DMS53 treated with DMSO at 0.1 percent for 48 hours (cell line): ENCODE results near the gene TMC1.

Experiments
- DNase-seq: peaks from one replicate; lab custom pipeline; 2025; ENCODE audit not compliant: unreplicated experiment; lab: John Stamatoyannopoulos, UW

The TMC1 gene

DNA sequence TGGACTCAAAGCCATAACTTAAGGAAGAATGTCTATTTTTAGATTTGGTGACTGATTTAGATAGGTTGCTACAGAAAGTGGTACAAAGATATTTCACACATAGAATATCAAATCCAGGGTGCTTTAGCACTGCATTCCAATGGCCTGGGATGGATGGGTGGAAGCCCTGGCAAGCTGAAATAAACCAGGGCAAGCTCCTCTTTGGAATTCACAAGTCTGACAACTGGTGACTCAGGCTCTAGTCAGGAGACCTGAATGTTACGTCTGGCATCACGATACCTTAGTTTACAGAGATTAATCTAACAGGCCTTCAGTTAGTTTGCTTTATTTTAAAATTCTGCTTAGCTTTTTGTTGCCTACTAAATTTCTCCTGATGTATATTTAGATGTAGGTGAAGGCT is 144.0 kb downstream of the TMC1 start:
- no peak for DNase-seq

DNA sequence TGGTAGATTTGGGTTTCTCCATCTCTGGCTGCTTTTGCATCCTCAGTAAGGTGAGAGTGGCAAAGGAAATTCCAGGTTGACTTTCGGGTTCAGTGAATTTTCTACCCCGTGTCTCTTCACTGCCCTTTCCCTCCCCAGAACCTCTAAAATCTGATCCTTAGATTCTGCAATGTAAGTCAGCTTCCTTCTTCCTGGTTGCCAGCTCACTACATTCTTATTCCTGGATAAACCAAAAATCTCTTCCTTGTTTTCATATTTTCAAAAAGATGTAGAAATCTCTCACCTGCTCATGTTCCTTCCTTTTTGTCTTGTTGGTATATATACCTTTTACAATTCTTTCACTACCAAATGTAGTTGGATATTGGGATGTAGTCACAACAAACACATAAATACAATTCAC is 145.8 kb downstream of the TMC1 start:
- no peak for DNase-seq

DNA sequence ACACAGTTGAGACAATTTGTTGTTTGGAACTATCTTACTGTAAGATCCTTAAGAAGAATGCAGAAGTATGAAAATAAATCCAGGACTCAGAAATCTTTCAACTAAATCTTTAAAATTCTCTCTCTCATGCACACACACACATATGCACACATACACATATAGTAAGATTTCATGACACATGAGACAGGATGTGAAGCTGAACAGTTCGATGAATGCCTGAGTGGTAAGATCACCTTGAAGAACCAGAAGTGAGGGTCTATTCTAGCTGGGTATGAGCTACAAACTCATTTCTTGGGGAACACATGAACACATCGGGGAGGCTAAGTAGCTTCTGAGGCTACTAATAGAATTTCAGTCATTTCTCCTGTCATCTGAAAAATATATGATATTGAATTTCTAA is 153.6 kb downstream of the TMC1 start:
- DNase-seq: no peak

DNA sequence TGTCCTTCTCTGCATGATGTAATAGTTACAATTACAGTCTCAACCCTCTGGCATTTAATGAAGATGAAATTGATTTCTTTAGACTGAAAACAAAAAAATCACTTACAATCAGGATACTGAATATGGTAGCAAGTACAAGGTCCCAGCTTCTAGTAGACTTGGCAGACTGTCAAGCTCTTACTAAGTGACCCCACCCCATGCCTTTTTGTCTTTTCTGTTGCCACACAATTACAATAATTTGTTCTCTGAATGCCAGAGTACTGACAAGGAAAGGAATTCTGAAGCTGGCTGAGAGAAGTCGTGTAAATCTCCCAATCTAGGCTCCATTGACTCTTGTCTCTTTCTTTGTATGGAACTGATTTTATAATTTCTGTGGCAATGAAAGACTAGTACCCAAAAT is 154.2 kb downstream of the TMC1 start:
- no peak for DNase-seq

DNA sequence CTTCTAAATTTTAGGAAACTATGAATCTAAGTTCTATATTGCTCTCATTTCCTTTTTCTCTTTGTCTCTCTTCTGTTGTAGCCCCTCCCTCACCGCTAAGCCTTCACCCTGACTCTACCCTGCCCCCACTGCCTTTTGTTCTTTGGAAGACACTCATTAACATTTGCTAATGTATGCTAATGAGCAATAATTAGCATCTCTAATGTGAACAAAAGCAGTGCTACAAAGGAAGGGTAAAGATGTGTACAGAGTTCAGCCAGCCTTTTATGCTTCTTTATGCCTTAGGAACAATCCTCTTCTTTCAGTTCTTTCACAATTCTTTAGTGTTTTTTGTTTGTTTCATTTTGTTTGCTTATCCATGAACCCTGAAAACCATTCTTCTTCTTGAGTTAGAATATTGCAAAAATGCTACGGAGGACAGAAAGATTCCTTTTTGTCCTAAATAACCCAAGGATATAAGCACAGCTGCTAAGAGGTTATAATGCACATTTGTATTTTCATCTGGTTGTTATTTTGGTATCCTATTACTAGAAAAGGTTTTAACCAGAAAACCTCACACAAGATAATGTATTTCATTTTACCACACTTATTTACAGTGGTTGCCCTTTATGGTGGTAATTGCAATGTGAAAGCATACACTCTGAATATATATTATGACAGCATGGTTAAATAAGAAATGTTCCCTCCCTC is 159.3 kb downstream of the TMC1 start:
- DNase-seq: no peak

DNA sequence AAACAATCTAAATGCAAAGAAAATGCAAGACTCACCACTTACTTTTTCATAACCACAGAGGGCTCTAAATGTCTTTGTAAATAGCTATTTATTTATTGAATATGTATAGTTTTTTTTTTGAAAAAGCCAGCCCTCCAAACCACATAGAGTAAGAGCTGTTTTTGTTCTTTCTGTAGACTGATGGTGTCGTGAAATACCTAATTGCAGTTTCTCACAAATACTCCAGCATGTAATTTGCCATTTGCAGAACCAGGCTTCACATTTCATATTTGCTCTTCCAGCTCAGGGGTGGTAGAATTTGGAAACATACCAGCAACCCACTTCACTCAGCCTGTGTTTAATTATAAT is 159.8 kb downstream of the TMC1 start:
- DNase-seq: no peak

DNA sequence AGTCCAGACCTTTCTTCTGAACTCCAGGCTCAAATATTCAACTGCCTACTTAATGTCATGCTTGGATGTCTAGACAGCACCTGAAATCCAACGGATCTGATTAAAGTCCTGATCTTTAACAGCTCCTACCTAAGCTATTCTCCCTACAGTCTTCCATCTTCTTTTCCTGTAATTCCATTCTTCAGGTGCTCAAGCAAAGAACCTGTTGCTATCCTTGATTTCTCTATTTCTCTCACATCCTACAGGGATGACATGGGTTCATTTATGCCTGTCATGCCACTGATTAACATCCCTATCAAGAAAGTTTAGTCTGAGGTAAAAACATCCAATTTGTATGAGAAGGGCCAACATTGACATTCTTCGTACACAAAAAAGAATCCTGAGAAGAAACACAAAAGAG is 163.2 kb downstream of the TMC1 start:
- no peak for DNase-seq

DNA sequence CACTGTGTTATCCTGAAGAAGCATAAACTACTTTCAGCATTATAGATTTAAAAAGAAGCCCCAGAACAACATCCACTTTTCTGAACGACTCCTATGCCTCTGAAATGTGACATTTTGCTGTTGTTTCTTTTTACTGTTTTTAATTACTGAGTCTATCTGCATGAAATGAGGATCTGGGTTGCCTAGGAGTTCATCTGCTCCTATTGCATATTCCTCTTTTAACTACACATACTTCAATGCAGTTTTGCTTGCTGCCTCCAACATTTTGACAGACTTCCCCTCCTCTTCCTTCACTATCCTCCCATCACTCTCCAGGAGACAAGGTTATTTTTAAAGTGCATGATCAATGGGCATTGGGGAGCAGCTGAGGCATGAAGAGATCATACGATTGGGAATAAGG is 164.5 kb downstream of the TMC1 start:
- DNase-seq: no peak

DNA sequence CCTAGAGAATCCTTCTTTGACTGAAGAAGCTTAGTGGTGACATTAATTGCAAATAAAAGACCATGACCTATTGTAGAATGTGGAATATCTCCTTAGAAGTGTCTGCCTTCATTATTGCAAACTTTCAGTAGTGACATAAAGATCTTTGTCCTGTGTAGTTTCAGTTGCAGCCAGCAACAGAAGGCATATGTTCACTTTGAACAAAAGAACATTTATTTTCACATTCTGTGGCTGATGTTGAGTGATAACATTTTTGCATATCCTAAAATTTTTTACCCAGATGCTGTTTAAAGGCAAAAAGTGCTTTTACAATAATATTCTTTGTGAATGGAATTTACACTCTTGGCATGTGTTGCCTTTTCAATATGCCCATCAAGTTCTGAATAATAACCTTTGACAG is 165.9 kb downstream of the TMC1 start:
- no peak for DNase-seq

DNA sequence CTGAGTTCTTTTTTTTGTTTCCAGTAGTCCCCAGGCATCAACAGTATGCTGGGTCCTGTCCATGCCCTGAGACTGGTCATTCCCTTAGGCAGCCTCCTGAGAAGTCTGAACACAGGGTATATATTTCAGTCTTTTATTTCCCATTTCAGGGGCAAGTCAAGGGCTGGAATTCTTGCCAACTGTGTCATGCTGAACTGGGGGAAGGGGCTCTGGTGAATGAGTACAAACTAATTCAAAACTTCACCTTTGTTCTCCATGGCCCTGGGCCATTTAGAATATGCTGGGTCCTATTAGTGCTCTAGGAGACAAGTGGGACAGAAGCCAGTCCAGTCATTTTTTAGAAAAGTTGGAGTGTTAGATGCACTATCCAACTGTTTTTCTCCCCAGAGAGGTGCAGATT is 170.3 kb downstream of the TMC1 start:
- DNase-seq: no peak

DNA sequence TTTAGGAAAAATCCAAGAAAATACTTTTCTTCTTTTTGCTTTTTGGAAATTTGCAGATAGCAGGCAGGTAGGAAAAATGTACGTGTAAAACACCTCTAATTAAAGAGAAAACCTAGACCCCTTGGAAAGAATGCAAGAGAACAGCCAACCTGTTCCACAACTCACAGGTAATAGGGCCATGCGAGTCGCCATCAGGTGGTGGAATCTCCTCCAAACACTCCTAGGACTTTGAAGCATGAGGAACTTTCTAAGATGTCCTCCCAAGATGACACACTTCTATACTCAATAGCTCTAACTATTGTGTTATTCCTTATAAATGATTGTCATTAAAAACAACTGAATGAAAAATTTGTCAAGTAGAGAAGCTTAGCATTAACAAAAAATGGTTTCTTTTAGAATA is 174.0 kb downstream of the TMC1 start:
- DNase-seq: no peak

DNA sequence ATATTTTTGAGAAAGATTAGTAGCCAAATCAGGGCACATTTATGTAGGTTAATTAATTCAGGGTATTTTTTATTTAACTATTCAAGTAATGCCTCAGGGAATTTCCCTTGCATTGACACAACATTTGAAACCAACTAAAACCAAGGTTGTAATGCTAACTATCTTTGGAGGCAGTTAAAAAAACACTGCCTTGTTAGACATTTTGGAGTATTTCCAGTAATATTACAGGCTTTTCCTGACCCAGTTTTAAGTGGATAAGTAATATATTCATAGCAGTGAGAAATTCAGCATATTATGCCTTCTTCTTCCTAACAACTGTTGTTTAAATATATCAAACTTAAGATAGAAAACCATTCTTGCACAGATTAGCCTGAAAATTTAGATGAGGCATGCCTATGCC is 175.1 kb downstream of the TMC1 start:
- DNase-seq: no peak

DNA sequence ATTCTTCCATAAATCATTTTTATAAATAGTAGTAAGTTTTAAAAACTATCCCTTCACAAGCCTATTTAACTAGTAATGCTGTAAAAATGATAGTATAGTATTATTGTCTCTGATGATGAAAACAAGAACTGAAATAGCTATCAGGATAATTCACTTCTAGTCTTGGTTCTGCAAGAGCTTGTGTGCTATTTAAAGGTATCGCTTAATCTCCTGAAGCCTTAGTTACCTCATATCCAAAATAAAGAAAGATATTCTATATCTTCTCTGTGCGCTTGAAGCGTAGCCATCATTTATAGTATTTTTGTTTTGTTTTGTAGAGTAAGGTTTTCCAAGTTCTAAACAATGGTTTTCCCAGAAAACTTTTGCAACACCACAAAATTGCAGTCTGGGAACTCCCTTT is 180.1 kb downstream of the TMC1 start:
- no peak for DNase-seq

DNA sequence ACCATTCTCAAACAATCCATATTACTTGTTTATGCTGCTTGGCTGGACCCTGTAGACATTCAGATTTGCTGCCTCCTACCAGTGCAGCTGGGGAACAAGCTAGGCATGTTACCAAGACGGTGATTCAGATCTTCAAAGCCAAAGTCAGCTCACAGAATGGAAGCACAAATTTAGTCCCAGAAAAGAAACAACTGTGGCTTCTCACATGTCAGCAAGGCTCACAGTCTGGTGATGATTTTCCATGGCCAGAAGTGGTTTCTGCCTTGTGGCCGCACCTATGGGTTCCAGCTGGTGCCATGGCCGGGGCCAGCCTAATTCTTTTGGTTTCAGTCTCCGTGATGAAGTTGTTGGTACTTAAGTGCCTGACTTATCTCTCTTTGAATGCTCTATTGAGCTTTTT is 182.2 kb downstream of the TMC1 start:
- DNase-seq: no peak

DNA sequence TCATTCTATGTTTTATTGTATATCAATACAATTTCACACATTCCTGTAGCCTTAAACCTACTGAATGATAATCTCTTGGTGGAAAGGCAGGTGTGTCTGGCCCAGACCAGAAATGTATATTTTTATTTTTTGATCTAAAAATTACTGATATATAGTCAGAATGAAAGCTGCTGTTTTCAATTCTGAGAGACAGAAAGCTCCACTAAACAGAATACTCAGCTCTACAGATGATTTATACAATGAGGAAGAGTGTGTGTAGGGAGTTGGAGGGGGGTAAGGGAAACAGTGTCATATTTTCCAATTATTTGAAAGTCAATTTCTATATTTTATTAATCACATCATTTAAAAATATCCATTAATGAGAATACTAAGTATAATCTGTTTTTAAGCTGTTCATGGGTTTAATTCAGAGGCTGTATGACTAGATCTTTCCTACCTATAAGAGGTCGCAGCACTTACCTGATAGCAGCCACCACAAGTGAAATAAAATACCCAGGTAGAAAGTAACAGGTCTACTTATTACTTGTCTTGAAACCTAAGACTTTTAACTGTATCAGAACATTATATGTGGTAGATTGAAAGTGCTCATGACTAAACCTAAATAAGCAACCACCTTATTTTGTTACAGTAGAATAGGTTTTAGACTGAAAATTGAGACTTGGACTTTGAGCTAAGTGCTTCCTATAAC is 183.4 kb downstream of the TMC1 start:
- DNase-seq: no peak

DNA sequence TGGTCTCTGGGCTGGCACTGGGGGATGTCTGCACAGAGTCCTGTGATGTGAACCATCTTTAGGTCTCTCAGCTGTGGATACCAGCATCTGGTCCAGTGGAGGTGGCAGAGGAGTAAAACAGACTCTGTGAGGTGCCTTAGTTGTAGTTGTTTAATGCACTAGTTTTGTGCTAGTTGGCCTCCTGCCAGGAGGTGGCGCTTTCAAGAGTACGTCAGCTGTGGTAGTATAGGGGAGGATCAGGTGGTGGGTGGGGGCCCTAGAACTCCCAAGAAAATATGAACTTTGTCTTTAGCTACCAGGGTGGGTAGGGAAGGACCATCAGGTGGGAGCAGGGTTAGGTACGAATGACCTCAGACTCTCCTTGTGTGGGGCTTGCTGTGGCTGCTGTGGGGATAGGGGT is 197.1 kb downstream of the TMC1 start:
- DNase-seq: no peak

DNA sequence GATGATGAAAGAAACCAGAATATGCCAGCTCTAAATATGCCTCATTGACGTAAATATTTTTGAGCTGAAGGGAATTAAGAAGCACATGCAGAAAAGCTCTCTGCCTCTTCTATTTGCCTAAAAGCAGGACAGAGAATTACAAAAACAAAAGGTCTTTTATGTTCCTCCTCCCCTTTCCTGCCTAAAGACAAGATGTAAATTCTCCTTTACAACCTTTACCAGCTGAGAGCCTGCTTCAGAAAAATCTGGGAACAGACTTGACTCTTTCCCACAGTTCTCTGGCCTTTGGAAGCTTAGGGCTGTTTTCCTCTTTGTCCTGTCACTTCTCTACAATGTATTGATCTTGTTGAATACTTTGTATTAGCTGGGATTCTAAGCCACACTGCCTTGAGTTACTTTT is 199.7 kb downstream of the TMC1 start:
- DNase-seq: no peak

DNA sequence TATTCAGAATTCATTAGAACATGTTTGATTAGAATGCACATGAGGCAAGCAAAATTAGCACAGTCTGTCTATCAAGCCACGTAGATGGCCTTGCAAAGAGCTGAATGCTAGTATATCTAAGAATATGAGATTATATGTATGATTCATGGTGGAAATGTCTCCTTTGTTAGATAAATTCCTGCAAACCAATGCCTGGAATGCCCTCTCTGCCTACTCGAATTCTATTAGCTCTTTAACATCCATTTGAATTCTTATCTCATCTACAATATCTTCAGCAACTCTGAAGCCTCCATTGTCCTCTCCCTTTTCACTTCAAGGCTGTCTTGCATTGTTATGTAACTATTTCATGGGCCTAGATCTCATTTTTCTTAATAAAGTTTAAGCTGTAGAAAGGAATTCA is 205.5 kb downstream of the TMC1 start:
- no peak for DNase-seq

DNA sequence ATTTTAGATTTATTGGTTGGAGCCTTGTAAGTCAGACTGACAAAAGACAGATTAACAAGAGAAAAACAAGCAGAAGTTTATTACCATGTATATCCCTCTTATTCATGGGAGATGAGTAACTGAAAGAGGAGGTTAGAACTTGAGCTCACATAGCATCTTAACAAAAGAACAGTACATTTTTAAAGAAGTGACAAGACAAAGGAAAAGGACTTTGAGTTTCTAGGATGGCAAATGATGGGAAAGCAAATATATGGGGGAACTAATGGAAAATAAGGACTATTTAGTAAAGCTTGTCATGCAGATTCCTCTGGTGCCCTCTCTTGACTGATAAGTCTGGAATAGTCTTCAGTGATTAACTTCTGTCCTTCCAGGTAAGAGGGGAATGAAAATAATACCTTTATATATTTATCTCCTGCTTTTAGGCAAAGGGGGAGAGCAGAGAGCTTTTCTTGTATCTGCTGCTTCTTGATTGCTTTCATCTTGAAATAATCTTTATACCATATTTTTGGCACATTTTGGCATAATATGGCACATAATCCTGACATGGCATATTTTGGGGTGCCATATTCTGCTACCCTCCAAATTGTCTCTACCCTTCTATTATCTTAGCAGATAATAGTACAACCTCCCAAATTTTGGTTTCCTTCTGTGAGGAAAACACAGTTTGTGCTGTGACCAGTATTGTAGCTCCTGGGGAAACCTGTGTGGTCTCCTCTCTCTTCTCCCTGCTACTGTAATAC is 206.8 kb downstream of the TMC1 start:
- DNase-seq: no peak

DNA sequence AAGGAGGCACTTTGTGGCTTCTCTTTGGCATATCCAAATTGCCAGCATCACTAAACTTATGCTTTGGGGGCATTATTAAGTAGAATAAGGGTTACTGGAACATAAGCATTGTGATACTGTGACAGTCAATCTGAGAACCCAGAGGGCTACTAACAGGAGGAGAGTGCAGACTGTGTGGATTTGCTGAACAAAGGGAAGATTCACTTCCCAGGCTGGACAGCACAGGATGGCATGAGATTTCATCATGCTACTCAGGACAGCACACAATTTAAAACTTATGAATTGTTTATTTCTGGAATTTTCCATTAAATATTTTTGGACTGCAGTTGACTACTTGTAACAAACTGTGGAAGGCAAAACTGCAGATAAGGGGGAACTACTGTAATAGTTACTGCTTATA is 212.5 kb downstream of the TMC1 start:
- no peak for DNase-seq

DNA sequence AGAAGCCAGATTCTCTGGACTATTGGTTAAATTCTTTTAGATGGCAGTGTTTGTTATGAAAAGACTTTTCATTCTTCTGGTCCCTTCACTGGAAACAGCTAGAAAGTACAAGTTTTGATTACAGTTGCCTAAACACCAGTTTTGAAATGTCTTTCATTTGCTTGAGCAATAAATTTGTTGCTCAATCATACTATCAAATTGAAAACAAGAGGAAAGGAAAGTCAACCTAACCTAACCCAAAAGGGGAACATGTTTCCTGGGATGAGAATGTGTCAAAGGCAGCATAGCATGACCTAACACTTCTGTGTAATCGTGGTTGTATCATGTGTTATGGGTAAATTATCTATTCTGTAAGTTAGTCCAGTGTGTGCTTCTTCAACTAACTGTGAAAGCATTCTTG is 213.2 kb downstream of the TMC1 start:
- DNase-seq: no peak

DNA sequence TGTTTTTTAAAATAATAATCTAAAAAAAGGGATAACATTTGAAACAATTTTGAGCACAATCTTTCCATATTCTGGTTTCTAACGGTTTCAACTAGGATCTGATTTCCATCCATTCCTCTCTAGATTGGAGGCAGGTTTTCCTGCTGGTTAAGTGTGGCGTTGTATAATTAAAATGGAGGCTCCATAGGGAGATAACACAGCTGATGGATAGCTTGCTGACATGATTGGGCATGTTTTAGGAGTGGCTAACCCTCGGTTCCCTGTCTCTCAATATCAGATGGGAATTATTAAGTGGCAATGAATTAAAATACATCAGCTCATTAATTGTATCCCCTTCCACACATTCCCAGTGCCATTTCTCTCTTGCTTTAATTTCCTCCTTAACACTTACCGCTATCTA is 222.4 kb downstream of the TMC1 start:
- DNase-seq: no peak

DNA sequence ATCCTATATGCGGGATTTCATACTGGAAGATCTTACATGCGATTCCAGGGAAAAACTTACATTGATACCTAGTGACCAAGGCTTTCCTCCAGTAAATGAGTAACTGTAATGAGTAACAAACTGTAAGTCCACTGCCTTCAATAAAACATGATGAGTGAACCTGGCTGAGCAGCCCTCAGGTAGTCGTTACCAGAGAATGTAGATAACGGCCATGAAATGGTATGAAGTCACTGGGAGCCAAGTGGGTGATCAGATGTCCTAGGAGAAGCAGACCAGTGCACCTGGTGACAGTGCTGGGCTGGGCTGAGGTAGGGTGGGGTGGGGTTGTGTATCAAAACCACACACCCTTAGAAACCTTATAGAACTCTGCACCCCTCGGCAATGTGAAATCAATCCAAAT is 227.9 kb downstream of the TMC1 start:
- no peak for DNase-seq
